Raji (cell line): ENCODE results near the gene LRIG3.

Source experiments
- POLR2A ChIP-seq: IDR thresholded peaks from 2 replicates; pipeline ENCODE4 v1.6.1; 2011; ENCODE audit warnings: low read depth, low read length, control low read depth; ENCODE audit not compliant: insufficient read depth

Gene LRIG3

DNA sequence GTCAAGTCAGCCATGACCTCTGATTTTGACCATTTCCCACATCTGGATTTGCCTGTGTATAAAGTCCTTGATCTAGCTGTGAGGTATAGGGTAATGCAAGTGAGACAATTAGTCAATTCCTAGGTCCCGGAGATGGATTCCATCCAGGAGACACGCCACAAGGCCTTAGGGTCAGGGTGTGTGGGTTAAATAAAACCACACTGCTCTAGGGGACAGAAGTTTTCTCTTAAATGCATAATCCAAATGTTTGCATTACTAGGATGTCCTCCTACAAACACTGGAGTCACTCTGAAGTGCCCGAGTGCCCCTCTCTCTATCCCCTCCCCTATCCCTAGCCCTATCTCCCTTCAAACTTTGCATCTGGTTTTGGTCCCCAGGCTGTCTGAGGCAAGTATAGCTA, 26.8 kb downstream of the LRIG3 start:
- no peak for TF ChIP-seq POLR2A

DNA sequence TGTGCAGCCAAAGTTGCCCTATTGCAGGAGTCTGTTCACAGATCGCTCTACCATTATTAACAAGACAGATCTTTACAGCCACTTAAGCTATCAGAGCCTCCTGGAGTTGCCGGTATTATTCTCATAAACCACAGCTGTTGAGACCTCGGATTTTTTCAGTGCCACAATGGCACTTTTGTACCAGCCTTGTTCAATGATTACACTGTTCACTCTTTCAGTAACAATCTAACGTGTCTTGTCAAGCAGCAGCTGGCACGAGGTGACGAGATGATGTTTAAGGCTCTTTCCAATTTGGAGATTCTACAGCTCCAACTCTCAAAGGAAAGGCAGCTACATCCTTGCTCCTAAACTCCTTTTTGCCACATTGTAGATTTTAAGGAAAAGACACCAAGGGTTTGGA, 30.7 kb downstream of the LRIG3 start:
- no peak for TF ChIP-seq POLR2A

DNA sequence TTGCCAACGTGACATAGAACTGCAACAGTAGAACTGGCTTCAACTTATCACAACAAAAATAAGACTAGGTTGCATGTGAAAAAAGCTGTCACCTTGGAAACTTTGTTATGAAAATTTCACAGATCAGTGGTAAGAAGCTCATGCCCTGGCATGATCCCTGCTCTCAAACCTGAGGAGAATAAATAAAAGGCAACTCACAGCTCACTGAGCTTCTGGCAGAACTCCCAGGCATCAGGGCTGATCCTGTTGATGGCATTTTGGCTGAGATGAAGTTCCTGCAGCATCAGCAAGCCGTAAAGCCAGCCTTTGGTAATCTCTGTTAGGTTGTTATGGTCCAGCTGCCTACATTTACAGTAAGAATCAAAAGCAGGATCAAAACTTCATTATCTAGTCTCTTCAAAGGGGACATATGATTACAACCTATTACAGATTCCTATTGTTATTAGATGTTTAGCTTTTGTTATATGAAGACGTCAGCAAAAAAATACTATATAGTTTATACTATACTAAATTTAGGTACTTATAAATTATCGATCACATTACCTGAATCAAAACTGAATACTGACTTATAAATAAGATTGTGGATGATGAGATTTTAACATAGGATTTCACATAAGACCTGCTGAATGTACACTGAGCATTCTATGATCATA, 32.0 kb downstream of the LRIG3 start:
- no peak for TF ChIP-seq POLR2A

DNA sequence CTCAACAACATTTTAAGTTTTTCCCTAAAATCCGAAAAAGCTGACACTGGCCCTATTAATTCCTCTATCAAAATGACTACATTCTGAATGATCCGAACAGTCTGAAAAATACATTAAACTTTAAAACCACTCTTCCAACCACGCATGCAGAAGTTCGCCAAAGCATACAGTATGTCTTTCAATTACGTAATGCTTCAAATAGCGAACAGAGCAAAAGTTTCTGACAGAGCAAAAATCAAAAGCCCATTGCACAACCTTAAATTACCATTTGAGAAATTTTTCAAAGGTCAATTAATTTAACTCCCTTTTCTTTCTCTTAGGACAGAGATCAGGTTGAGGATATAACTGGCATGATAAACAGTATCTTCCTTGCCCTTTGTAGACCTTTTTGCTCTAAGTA, 33.2 kb downstream of the LRIG3 start:
- no peak for TF ChIP-seq POLR2A

DNA sequence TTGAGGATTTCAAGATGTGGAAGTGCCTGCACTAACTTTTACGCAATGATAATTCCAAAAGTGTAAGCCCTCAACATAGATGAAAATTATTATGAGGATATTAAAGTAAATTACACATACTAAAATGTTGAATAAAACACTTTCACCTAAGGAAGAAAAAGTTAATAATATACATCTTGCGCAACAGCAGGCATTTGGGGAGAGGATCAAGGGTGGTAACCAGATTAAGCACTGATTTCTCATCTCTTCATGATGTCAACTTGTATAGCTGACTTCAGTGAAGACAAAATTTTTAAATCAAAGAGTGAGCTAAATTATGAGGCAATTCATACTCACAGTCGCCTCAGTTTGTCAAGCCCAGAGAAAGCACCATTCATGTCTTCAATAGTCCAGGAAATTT, 33.8 kb downstream of the LRIG3 start:
- no peak for TF ChIP-seq POLR2A

DNA sequence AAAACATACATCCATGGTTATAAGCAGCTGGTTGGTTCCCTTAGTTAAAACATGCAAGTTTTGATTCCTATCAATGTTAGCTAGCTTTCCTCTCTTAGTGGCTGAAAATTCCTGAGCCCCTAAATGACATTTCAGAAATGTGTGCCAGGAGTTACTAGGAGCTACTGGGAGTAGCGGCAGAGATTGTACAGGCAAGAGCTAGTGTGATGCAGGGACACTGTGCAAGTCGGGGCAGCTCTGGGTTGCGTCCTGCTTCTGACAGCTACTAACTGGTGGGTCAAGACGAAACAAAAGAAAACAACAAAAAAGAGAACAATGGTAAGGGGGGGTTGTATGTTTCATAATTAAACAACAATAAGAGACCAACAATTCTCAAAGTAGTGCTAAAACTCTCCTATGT, 35.4 kb downstream of the LRIG3 start:
- TF ChIP-seq POLR2A: no peak

DNA sequence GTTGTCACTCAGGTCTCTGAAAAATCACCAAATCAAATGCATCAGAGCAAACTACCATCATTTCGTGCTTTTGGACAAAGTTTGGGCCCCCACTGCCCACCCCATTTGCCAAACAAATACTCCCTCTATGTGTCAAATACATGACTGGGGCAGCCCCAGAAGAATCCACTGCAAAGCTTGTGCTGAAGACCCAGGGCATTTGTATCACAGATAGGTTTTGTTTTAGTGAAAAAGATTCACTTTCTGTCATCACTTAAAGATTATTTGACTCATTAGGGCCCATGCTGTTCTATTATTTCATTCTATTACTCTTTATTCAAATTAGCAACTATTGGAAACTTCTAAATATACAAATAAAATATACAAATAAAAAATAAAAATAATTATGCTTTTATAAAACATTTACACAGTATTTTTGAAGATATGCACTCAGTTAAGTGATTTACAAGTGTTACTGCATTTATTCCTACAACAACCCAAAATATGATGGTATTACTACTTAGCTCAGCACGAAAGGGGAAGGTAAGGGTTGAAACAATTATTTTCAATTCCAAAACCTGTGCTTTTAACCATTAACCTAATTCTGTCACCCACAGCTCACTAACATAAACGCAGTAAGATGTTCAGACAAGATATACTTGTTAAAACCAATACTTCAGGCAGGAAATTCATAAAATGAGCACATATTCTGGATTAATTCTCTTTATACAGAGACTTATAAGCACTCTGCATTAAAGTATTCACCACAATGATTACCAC, 36.5 kb downstream of the LRIG3 start:
- no peak for TF ChIP-seq POLR2A

DNA sequence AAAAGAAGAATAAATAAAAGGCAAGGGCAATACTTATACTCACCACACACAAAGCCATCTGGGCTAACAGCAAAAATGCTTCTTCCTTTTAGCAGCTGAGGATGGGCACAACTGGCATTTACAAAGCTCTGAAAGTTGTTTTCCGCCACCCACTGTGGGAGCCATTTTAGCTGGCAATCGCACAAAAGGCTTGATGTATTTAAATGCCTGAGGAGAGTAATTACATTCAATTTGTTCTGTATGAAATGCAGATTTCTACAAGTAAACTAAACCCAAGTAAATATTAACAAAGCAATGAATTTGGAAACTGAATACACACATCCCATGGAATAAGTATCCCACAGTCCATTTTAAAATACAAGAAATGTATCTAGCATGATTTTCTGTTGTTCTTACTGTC, 37.5 kb downstream of the LRIG3 start:
- no peak for TF ChIP-seq POLR2A

DNA sequence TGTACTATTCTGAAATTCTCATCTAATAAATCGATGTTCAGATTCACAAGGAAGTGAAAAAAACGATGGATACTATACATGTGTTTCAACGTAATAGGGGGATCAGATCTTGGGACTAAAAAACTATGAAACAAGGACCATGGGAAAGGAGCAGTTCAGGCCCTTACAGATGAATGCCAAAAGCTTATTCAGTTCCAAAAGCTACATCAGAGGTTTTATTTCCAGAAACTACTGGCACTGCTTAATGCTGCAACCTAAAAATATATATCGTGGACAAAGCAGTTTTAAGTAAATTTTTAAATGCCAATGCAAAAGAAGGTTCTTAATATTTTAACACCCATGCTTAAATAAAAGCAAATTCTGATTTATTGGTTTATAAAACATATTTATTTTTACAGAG, 38.5 kb downstream of the LRIG3 start:
- no peak for TF ChIP-seq POLR2A

DNA sequence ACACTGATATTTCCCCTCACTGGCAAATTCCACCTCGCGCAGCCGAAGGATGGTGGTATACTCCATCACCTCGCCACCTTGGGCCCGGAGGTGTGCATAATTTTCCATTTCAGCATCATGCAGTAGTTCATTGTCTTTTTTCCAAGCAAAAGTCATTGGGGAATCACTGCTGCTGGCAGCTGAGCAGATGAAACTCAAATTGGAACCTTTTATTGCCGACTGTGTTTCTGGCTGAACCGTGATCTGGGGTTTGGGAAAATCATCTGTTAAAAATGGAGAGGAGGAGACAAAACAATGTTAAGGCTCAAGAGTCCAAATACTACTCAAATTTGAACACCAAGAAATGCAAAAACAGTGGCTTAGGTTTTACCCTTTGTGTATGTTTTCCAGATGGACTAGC, 39.7 kb downstream of the LRIG3 start:
- no peak for TF ChIP-seq POLR2A

DNA sequence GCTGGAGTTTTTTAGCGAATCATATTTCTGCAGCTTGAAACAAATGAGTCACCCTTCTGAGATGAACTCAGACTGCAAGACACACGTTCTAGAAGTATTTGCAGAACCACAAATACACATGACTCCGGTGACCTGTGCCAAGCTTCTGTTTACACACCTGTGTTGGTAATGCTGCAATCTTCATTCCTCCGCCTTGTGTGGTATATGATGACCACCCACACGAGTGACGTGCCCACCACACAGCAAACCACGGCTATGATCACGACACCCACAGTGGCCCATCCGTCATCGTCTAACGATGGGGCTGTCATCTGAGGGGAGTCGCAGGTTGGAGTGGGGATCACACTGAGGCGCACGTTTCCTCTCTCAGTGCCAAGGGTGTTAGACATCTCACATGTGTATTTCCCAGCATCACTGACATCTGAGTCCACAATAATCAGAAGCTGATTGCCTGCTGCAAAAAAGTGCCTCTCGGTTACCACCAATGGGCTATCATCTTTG, 43.0 kb downstream of the LRIG3 start:
- TF ChIP-seq POLR2A: no peak

DNA sequence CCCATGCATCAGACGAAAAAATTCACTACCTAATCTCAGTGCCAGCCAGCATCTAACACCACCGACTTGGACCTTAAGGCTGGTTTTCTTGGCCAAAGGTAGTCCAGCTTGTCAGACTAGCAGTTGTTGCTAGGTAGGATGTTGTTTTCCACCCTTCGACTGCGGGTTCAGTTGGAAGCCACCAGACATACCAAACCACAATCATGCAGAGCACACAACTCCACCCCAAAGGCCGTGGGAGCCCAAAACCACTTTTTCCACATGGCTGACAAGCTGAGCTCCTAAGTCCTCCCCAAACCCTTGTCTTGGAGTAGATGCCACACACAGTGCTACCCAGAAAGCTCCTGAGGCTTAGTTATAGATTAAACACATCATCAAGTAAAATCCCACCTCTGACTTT, 46.8 kb downstream of the LRIG3 start:
- TF ChIP-seq POLR2A: no peak

DNA sequence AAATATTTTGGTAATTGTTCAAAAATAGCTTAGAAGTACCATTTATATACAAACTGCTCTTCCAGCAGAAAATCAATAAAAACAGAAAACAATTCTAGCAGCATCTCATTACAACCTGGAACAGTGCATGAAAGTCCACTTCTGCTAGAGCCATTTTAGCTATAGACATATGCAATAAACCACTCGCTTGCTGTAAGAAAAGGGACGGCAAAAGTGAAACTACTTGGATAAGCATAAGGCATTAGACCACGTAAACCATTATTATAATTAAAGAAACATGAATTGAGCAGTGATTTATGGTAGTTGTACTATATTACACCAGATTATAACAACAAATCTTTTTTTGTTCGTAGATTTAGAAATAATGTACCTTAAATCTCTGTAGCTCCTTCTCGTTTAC, 48.7 kb downstream of the LRIG3 start:
- TF ChIP-seq POLR2A: no peak

DNA sequence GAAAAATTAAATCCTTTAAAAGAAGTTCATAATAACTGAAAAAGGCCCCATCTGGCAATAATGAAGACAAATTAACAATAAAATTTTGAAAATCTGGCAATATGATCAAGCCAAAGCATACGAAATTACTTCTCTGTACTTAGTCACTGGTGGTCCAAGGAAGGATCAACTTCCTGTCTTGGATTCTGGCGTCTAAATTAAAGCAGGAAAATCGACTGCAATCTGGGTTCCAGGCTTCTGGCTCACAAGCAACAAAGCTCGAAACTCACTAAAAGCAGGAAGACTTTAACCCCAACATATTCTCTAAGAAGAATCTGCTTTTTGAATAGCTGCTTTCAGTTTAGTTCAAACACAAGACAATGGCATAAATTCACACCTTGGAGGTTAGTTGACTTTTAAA, 49.7 kb downstream of the LRIG3 start:
- TF ChIP-seq POLR2A: no peak

DNA sequence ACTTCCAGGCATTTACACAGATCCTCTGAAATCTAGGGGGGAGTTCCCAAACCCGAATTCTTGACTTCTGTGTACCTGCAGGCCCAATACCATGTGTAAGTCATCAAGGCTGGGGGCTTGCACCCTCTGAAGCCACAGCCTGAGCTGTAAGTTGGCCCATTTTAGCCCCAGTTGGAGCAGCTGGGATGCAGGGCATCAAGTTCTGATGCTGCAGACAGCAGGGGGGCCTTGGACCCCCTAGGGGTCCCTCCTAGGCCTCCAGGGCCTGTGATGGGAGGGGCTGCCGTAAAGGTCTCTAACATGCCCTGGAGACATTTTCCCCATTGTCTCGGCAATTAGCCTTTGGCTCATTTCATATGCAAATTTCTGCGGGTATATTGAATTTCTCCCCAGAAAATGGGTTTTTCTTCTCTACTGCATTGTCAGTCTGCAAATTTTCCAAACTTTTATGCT, 59.5 kb downstream of the LRIG3 start:
- TF ChIP-seq POLR2A: no peak

DNA sequence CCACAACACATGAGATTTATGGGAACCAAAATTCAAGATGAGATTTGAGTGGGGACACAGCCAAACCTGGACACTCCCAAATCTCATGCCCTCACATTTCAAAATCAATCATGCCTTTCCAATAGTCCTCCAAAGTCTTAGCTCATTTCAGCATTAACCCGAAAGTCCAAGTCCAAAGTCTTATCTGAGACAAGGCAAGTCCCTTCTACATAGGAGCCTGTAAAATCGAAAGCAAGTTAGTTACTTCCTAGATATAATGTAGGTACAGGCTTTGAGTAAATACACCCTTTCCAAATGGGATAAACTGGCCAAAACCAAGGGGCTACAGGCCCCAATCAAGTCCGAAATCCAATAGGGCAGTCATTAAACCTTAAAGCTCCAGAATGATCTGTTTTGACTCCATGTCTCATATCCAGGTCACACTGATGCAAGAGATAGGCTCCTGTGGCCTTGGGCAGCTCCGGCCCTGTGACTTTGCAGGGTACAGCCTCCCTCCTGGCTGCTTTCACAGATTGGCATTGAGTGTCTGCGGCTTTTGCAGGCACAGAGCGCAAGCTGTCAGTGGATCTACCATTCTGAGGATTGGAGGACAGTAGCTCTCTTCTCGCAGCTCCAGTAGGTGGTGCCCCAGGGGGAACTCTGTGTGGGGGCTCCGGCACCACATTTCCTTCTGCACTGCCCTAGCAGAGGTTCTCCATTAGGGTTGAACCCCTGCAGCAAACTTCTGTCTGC, 60.1 kb downstream of the LRIG3 start:
- no peak for TF ChIP-seq POLR2A

DNA sequence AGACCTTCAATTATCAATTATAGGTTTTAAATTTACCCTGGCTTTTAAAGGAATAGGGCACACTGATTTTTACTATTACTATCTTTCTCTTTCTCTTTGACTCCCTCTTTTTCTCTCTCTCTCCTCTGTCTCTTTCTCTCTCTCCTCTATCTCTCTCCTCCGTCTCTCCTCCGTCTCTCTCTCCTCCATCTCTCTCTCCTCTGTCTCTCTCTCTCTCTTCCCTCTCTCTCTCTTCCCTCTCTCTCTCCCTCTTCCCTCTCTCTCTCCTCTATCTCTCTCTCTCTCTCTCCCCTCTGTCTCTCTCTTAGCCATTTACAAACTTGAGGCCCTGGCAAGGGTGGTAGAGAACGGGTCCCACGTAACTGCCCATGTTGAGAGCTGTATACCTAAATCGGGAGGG, 62.3 kb downstream of the LRIG3 start:
- TF ChIP-seq POLR2A: no peak

DNA sequence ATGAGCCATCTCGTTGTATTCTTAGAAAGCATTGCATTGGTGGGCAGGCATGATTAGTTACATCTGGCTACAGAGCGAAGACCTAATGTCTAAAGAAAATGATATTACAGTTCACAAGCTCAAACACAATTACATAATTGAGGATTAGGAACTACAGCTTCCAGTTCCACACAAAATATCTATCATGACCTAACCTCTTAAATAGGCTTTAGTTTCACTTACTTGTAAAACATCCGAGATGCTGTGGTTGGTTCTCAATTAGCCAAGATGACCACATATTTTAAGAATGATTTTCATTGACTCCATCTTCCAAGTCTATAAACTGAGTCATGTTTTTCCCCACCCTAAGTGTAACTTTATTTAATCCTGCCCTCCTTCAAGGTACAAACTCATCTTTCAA, 69.5 kb downstream of the LRIG3 start:
- no peak for TF ChIP-seq POLR2A
